Renal cortical epithelial cell (primary cell): Measurements from ENCODE around the gene FOXA3. TPM values are rescaled to one million over a fixed set of nuclear protein-coding genes. Genes with fewer than 3 reads are reported as not detected.
"Not testable (repeated sequence)": the region's sequence is repeated elsewhere in the genome, so short reads cannot be mapped to it uniquely, and the experiment has no call there.

Experiments
- DNase-seq: peaks from one replicate; pipeline ENCODE4 v3.0.0-alpha.2; 2011; ENCODE audit warnings: low read depth
- total RNA-seq: library from RNA; depleted of rRNA; stranded (reverse); fragments of >200 nt; gene quantifications from 2 replicates; pipeline ENCODE4 v1.2.3, GENCODE V29; 2014

Gene FOXA3
- total RNA-seq, 1 donor from 2014 or later = 1.5 TPM

GRCh38 chr19:45890877-45891276, 26.8 kb downstream of the FOXA3 start:
- DNase-seq = no peak

- no peak for DNase-seq
Measured at GRCh38 chr19:45895519-45895972, 31.4 kb downstream of the FOXA3 start.

- DNase-seq = not testable (repeated sequence)
Measured at GRCh38 chr19:45895983-45896599, 32.0 kb downstream of the FOXA3 start.

GRCh38 chr19:45897261-45897812, 33.2 kb downstream of the FOXA3 start:
- no peak for DNase-seq

- no peak for DNase-seq
Measured at GRCh38 chr19:45899253-45899652, 35.1 kb downstream of the FOXA3 start.

GRCh38 chr19:45899919-45900589, 35.9 kb downstream of the FOXA3 start:
- no peak for DNase-seq

- DNase-seq = no peak
Measured at GRCh38 chr19:45900738-45901431, 36.8 kb downstream of the FOXA3 start.

GRCh38 chr19:45901432-45901911, 37.3 kb downstream of the FOXA3 start:
- no peak for DNase-seq

- DNase-seq = no peak
Measured at GRCh38 chr19:45901912-45902650, 38.0 kb downstream of the FOXA3 start, which contains the start of gene MYPOP. Gene MYPOP, minus strand, starts transcription at chr19:45902613. Its CDS starts 840 bp downstream, at chr19:45901773.

GRCh38 chr19:45902651-45903625, 38.8 kb downstream of the FOXA3 start:
- DNase-seq = peak; percentile 89

GRCh38 chr19:45905011-45905410, 40.9 kb downstream of the FOXA3 start:
- DNase-seq = no peak

- DNase-seq = peak; percentile 51
Measured at GRCh38 chr19:45906221-45906620, 42.1 kb downstream of the FOXA3 start.

- no peak for DNase-seq
Measured at GRCh38 chr19:45908956-45909355, 44.8 kb downstream of the FOXA3 start.

GRCh38 chr19:45911291-45911690, 47.2 kb downstream of the FOXA3 start:
- DNase-seq = no peak

GRCh38 chr19:45913874-45914830, 50.0 kb downstream of the FOXA3 start, which contains the start of gene NANOS2:
Gene NANOS2, minus strand, starts transcription at chr19:45914778. Its CDS starts 85 bp downstream, at chr19:45914693.
- DNase-seq = no peak

GRCh38 chr19:45917421-45918091, 53.4 kb downstream of the FOXA3 start:
- DNase-seq = no peak

GRCh38 chr19:45918721-45919120, 54.6 kb downstream of the FOXA3 start:
- no peak for DNase-seq

- no peak for DNase-seq
Measured at GRCh38 chr19:45919678-45920077, 55.6 kb downstream of the FOXA3 start.
